Karpas-422 (cell line): ENCODE results near the gene RNF128. TPM values are rescaled to one million over a fixed set of nuclear protein-coding genes. Genes with fewer than 3 reads are reported as not detected.
A peak's percentile ranks its signal among the peaks of the same experiment; 100 is the strongest.
"Not testable (repeated sequence)": the region's sequence is repeated elsewhere in the genome, so short reads cannot be mapped to it uniquely, and the experiment has no call there.

Experiments used
- DNase-seq: peaks from one replicate; pipeline ENCODE4 v3.0.0-alpha.2; 2015
- H2AFZ ChIP-seq: fragments of 200-600 bp; sonication (generic); 2 replicates; pipeline ENCODE4 v1.6.1; 2014; ENCODE audit warnings: antibody characterized with exemption, low read length, mixed read lengths
- H3K27ac ChIP-seq: fragments of 200-600 bp; sonication (generic); 2 replicates; pipeline ENCODE4 v1.5.1; 2014; ENCODE audit warnings: mild to moderate bottlenecking, low read length, moderate library complexity
- H3K27me3 ChIP-seq: fragments of 200-600 bp; sonication (generic); 2 replicates; pipeline ENCODE4 v1.6.1; 2014; ENCODE audit warnings: low read length, mixed read lengths
- H3K36me3 ChIP-seq: fragments of 200-600 bp; sonication (generic); 2 replicates; pipeline ENCODE4 v1.6.1; 2014; ENCODE audit warnings: low read length, mixed read lengths; ENCODE audit not compliant: insufficient read depth
- H3K4me1 ChIP-seq: fragments of 200-600 bp; sonication (generic); 2 replicates; pipeline ENCODE4 v1.6.1; 2014; ENCODE audit warnings: mild to moderate bottlenecking, low read length, mixed read lengths
- H3K4me2 ChIP-seq: fragments of 200-600 bp; sonication (generic); 2 replicates; pipeline ENCODE4 v1.6.1; 2014; ENCODE audit warnings: low read length, low read depth, mild to moderate bottlenecking; ENCODE audit not compliant: poor library complexity, severe bottlenecking
- H3K4me3 ChIP-seq: fragments of 200-600 bp; sonication (generic); 2 replicates; pipeline ENCODE4 v1.5.1; 2014; ENCODE audit warnings: mild to moderate bottlenecking, antibody characterized with exemption, low read length, mixed read lengths
- H3K79me2 ChIP-seq: fragments of 200-600 bp; sonication (generic); 2 replicates; pipeline ENCODE4 v1.6.1; 2014; ENCODE audit warnings: mild to moderate bottlenecking, low read length, mixed read lengths
- H3K9ac ChIP-seq: fragments of 200-600 bp; sonication (generic); 2 replicates; pipeline ENCODE4 v1.6.0; 2014; ENCODE audit warnings: low read length
- H3K9me2 ChIP-seq: fragments of 200-600 bp; sonication (generic), shearing (Covaris generic); replicated peaks from 2 replicates; pipeline ENCODE4 v1.6.0; 2014; ENCODE audit warnings: mild to moderate bottlenecking, low read length, moderate library complexity; ENCODE audit not compliant: insufficient read depth
- H3K9me3 ChIP-seq: fragments of 300-700, 200-600 bp; sonication (generic); 2 replicates; pipeline ENCODE4 v1.6.1; 2014; ENCODE audit warnings: low read length, mixed read lengths
- H4K20me1 ChIP-seq: fragments of 200-600 bp; sonication (generic); 2 replicates; pipeline ENCODE4 v1.6.1; 2014; ENCODE audit warnings: mild to moderate bottlenecking, antibody characterized with exemption, low read length, low read depth; ENCODE audit not compliant: insufficient read depth
- total RNA-seq: library from RNA; depleted of rRNA; stranded (reverse); fragments of >200 nt; shearing (Covaris generic); gene quantifications from 2 replicates; pipeline ENCODE4 v1.2.3, GENCODE V29; 2014; ENCODE audit warnings: low replicate concordance

RNF128 gene
- total RNA-seq, 1 experiment from 2014 or later = not detected

- H3K27ac ChIP-seq, H3K79me2 ChIP-seq, H4K20me1 ChIP-seq, H3K4me3 ChIP-seq, H3K4me1 ChIP-seq, H2AFZ ChIP-seq, DNase-seq, H3K9ac ChIP-seq, H3K4me2 ChIP-seq, H3K9me3 ChIP-seq, H3K27me3 ChIP-seq, H3K36me3 ChIP-seq, H3K9me2 ChIP-seq: not testable (repeated sequence)
Observed at GRCh38 chrX:106769288-106769687, 42.8 kb downstream of the RNF128 start.

- H3K4me1 ChIP-seq = no peaks in the 10 kb centered on the region
- no peaks in the 10 kb centered on the region for H4K20me1 ChIP-seq
- no peaks in the 10 kb centered on the region for H3K27me3 ChIP-seq
- no peak overlapping the region for H3K4me3 ChIP-seq
- no peaks in the 10 kb centered on the region for H3K9me3 ChIP-seq
- no peak for DNase-seq
- no peaks in the 10 kb centered on the region for H3K36me3 ChIP-seq
- H3K9me2 ChIP-seq = no peaks in the 10 kb centered on the region
- no peak overlapping the region for H2AFZ ChIP-seq
- H3K79me2 ChIP-seq = no peaks in the 10 kb centered on the region
- H3K9ac ChIP-seq = no peak overlapping the region
- H3K27ac ChIP-seq = no peak overlapping the region
- H3K4me2 ChIP-seq = no peak overlapping the region
Observed at GRCh38 chrX:106774981-106775380, 48.5 kb downstream of the RNF128 start.

- Histone ChIP-seq H3K9ac (no peak overlapping the region), H3K4me2 (no peak overlapping the region), H4K20me1 (no peaks in the 10 kb centered on the region), H3K36me3 (no peaks in the 10 kb centered on the region), H3K27ac (no peak overlapping the region), H3K4me1 (no peaks in the 10 kb centered on the region), H3K9me2 (no peaks in the 10 kb centered on the region), H3K4me3 (no peak overlapping the region), H3K9me3 (no peaks in the 10 kb centered on the region), H2AFZ (no peak overlapping the region), H3K27me3 (no peaks in the 10 kb centered on the region), H3K79me2 (no peaks in the 10 kb centered on the region)
- DNase-seq = no peak
Observed at GRCh38 chrX:106780264-106780663, 53.8 kb downstream of the RNF128 start.

- H3K36me3 ChIP-seq = no peaks in the 10 kb centered on the region
- H3K79me2 ChIP-seq = no peaks in the 10 kb centered on the region
- H3K27ac ChIP-seq = no peak overlapping the region
- H3K9me3 ChIP-seq = no peaks in the 10 kb centered on the region
- H3K4me2 ChIP-seq = no peak overlapping the region
- H3K9ac ChIP-seq = no peak overlapping the region
- H3K4me3 ChIP-seq = no peak overlapping the region
- no peak for DNase-seq
- H3K27me3 ChIP-seq = no peaks in the 10 kb centered on the region
- H3K9me2 ChIP-seq = no peaks in the 10 kb centered on the region
- H4K20me1 ChIP-seq = no peaks in the 10 kb centered on the region
- no peak overlapping the region for H2AFZ ChIP-seq
- H3K4me1 ChIP-seq = no peaks in the 10 kb centered on the region
Observed at GRCh38 chrX:106780664-106781377, 54.3 kb downstream of the RNF128 start.

- Histone ChIP-seq H3K79me2 (no peaks in the 10 kb centered on the region), H3K27ac (no peak overlapping the region), H3K9me3 (no peaks in the 10 kb centered on the region), H3K4me3 (no peak overlapping the region), H3K4me1 (no peaks in the 10 kb centered on the region), H3K4me2 (no peak overlapping the region), H3K27me3 (no peaks in the 10 kb centered on the region), H3K36me3 (no peaks in the 10 kb centered on the region), H4K20me1 (no peaks in the 10 kb centered on the region), H3K9ac (no peak overlapping the region), H3K9me2 (no peaks in the 10 kb centered on the region), H2AFZ (no peak overlapping the region)
- no peak for DNase-seq
Observed at GRCh38 chrX:106783716-106784115, 57.2 kb downstream of the RNF128 start.

GRCh38 chrX:106791495-106791894 is 65.0 kb downstream of the RNF128 start:
- H3K36me3 ChIP-seq = no peaks in the 10 kb centered on the region
- no peak overlapping the region for H3K4me3 ChIP-seq
- H3K27ac ChIP-seq = no peak overlapping the region
- H4K20me1 ChIP-seq = no peaks in the 10 kb centered on the region
- H3K27me3 ChIP-seq = no peaks in the 10 kb centered on the region
- no peaks in the 10 kb centered on the region for H3K4me1 ChIP-seq
- no peaks in the 10 kb centered on the region for H3K9me3 ChIP-seq
- no peak overlapping the region for H3K4me2 ChIP-seq
- H3K9ac ChIP-seq = no peak overlapping the region
- H3K9me2 ChIP-seq = no peaks in the 10 kb centered on the region
- no peaks in the 10 kb centered on the region for H3K79me2 ChIP-seq
- peak; percentile 56 for DNase-seq
- no peak overlapping the region for H2AFZ ChIP-seq

GRCh38 chrX:106802063-106802387 is 75.5 kb downstream of the RNF128 start:
- H4K20me1 ChIP-seq = no peaks in the 10 kb centered on the region
- H3K4me3 ChIP-seq = no peak overlapping the region
- H3K79me2 ChIP-seq = no peaks in the 10 kb centered on the region
- H3K9me3 ChIP-seq = no peaks in the 10 kb centered on the region
- no peak overlapping the region for H3K4me2 ChIP-seq
- H3K27me3 ChIP-seq = no peaks in the 10 kb centered on the region
- H3K9me2 ChIP-seq = no peaks in the 10 kb centered on the region
- H3K9ac ChIP-seq = no peak overlapping the region
- no peaks in the 10 kb centered on the region for H3K36me3 ChIP-seq
- H3K27ac ChIP-seq = no peak overlapping the region
- H3K4me1 ChIP-seq = no peaks in the 10 kb centered on the region
- H2AFZ ChIP-seq = no peak overlapping the region
- no peak for DNase-seq

GRCh38 chrX:106802388-106803275 is 76.1 kb downstream of the RNF128 start, which contains the start of gene TBC1D8B:
Gene TBC1D8B (plus strand): TSS chrX:106802673. CDS start chrX:106802854, 181 bp downstream.
- Histone ChIP-seq H3K36me3 (no peaks in the 10 kb centered on the region), H3K9me2 (no peaks in the 10 kb centered on the region), H3K9me3 (no peaks in the 10 kb centered on the region), H3K9ac (no peak within 1 kb of the TSS), H2AFZ (no peak within 1 kb of the TSS), H3K4me2 (no peak within 1 kb of the TSS), H3K79me2 (no peaks in the 10 kb centered on the region), H3K4me3 (no peak within 1 kb of the TSS), H4K20me1 (no peaks in the 10 kb centered on the region), H3K27ac (no peak within 1 kb of the TSS), H3K4me1 (no peaks in the 10 kb centered on the region), H3K27me3 (no peaks in the 10 kb centered on the region)
- no peak for DNase-seq
